Prostate gland (tissue), 2 donors: ENCODE measurements around the gene RFPL1. TPM values are rescaled to one million over a fixed set of nuclear protein-coding genes. Genes with fewer than 3 reads are reported as not detected.

Experiments used
- DNase-seq: peaks from one replicate; pipeline ENCODE4 v3.0.0-alpha.2; 2019; ENCODE audit warnings: low spot score
- H3K27ac ChIP-seq, 2 donors: fragments of 200-600 bp; sonication (generic); 2 replicates each; pipeline ENCODE4 v1.5.1; 2017 to 2019
- H3K27me3 ChIP-seq: fragments of 200-600 bp; sonication (generic); replicated peaks from 2 replicates; pipeline ENCODE4 v1.5.1; 2019; ENCODE audit not compliant: insufficient read depth
- H3K36me3 ChIP-seq, 2 donors: fragments of 200-600 bp; sonication (generic); 1 replicate in 1 of 2; 2 replicates in 1 of 2; pipeline versions ENCODE4 v1.5.1 to v1.8.1; 2017 to 2019
- H3K4me1 ChIP-seq: fragments of 200-600 bp; sonication (generic); replicated peaks from 2 replicates; pipeline ENCODE4 v1.5.1; 2019
- H3K4me3 ChIP-seq, 2 donors: fragments of 200-600 bp; sonication (generic); 2 replicates each; pipeline ENCODE4 v1.5.1; 2017 to 2019
- H3K9me3 ChIP-seq: fragments of 200-600 bp; sonication (generic); 2 replicates; pipeline ENCODE4 v1.5.1; 2017
- CTCF ChIP-seq, 4 experiments: fragments of 200-600 bp in 2 of 4; fragments of 450-650 bp in 2 of 4; sonication (generic) in 2 of 4; IDR thresholded peaks; 1 replicate in 3 of 4; 2 replicates in 1 of 4; pipeline ENCODE4 v1.5.1; 2016 to 2019; ENCODE audit warnings: antibody characterized with exemption in 4 of 4, mild to moderate bottlenecking in 2 of 4, moderate library complexity in 2 of 4
- POLR2A ChIP-seq: fragments of 450-650 bp; IDR thresholded peaks from one replicate; pipeline ENCODE4 v1.6.1; 2016; ENCODE audit warnings: antibody characterized with exemption, mild to moderate bottlenecking
- POLR2AphosphoS5 ChIP-seq: sonication (generic); formaldehyde crosslinking; IDR thresholded peaks from one replicate; pipeline ENCODE4 v1.6.1; 2017; ENCODE audit warnings: antibody characterized with exemption
- WGBS: methylation state at CpG from one replicate; pipeline ENCODE4 v1.1.5; 2018; 5-methylcytosine and 5-hydroxymethylcytosine counted together
- intact Hi-C: fragments of 100-400 bp; cut with DNase I; formaldehyde crosslinking; loops from one replicate; pipeline ENCODE4 v1.14.2; 2022
- total RNA-seq, 2 donors: library from RNA; depleted of rRNA; stranded (reverse); fragments of >200 nt; gene quantifications; one replicate each; pipeline ENCODE4 v1.1.0, GENCODE V29; 2016

The RFPL1 gene
- total RNA-seq, 2 donors from 2014 or later, result 1.7 TPM; not detected in 1

- H3K4me3 ChIP-seq, result no peak overlapping the region
- no peaks in the 10 kb centered on the region for H3K4me1 ChIP-seq
- DNase-seq, result no peak
- TF ChIP-seq CTCF (IDR thresholded peaks at IDR 0.05) (no peak), POLR2AphosphoS5 (no peak), POLR2A (no peak)
- intact Hi-C loops, result no loop called here
- no peaks in the 10 kb centered on the region for H3K36me3 ChIP-seq
- WGBS, result 87% methylated on average over 5 of the region's 5 CpGs
- H3K27ac ChIP-seq, result no peak overlapping the region
- H3K27me3 ChIP-seq, result no peaks in the 10 kb centered on the region
- H3K9me3 ChIP-seq, result no peaks in the 10 kb centered on the region
Measured at GRCh38 chr22:29447906-29448305, 9.5 kb downstream of the RFPL1 start.

- Histone ChIP-seq H3K4me3 (no peak overlapping the region), H3K27me3 (no peaks in the 10 kb centered on the region), H3K9me3 (no peaks in the 10 kb centered on the region), H3K4me1 (peaks cover 5% of the 10 kb centered on the region), H3K36me3 (no peaks in the 10 kb centered on the region), H3K27ac (no peak overlapping the region)
- intact Hi-C loops, result no loop called here
- TF ChIP-seq POLR2AphosphoS5, result no peak
- no peak for TF ChIP-seq CTCF (IDR thresholded peaks at IDR 0.05)
- no peak for TF ChIP-seq POLR2A
- DNase-seq, result no peak
- WGBS, result 91% methylated on average over 11 of the region's 11 CpGs
Measured at GRCh38 chr22:29449296-29449875, 11.0 kb downstream of the RFPL1 start.

GRCh38 chr22:29450222-29450621, 11.8 kb downstream of the RFPL1 start:
- Histone ChIP-seq H3K4me3 (no peak overlapping the region), H3K9me3 (no peaks in the 10 kb centered on the region), H3K4me1 (peaks cover 5% of the 10 kb centered on the region), H3K36me3 (no peaks in the 10 kb centered on the region), H3K27ac (no peak overlapping the region), H3K27me3 (no peaks in the 10 kb centered on the region)
- 66% methylated on average over 8 of the region's 8 CpGs for WGBS
- intact Hi-C loops, result no loop called here
- TF ChIP-seq POLR2A, result no peak
- TF ChIP-seq POLR2AphosphoS5, result no peak
- TF ChIP-seq CTCF (IDR thresholded peaks at IDR 0.05), result no peak
- no peak for DNase-seq

GRCh38 chr22:29451863-29452262, 13.5 kb downstream of the RFPL1 start:
- H3K4me3 ChIP-seq, result no peak overlapping the region
- DNase-seq, result no peak
- no peaks in the 10 kb centered on the region for H3K36me3 ChIP-seq
- intact Hi-C loops, result no loop called here
- peaks cover 5% of the 10 kb centered on the region for H3K4me1 ChIP-seq
- no peak for TF ChIP-seq POLR2A
- no peak for TF ChIP-seq POLR2AphosphoS5
- H3K9me3 ChIP-seq, result no peaks in the 10 kb centered on the region
- WGBS, result 90% methylated on average over 4 of the region's 4 CpGs
- no peaks in the 10 kb centered on the region for H3K27me3 ChIP-seq
- no peak overlapping the region for H3K27ac ChIP-seq

- H3K4me1 ChIP-seq, result peaks cover 5% of the 10 kb centered on the region
- peak; percentile 26 for DNase-seq
- H3K36me3 ChIP-seq, result no peaks in the 10 kb centered on the region
- no peaks in the 10 kb centered on the region for H3K9me3 ChIP-seq
- TF ChIP-seq POLR2A (no peak), CTCF (IDR thresholded peaks at IDR 0.05) (no peak), POLR2AphosphoS5 (no peak)
- no peak overlapping the region for H3K4me3 ChIP-seq
- H3K27me3 ChIP-seq, result no peaks in the 10 kb centered on the region
- peak overlapping the region; percentile 8 to 49 for H3K27ac ChIP-seq
- intact Hi-C loops, result no loop called here
- WGBS, result 35% methylated on average over 8 of the region's 8 CpGs
Measured at GRCh38 chr22:29454276-29454675, 15.9 kb downstream of the RFPL1 start.
